ENCODE data around the gene LRRC49. TPM values are rescaled to one million over a fixed set of nuclear protein-coding genes. Genes with fewer than 3 reads are reported as not detected.
"Not testable (repeated sequence)": the region's sequence is repeated elsewhere in the genome, so short reads cannot be mapped to it uniquely, and the experiment has no call there.

The LRRC49 gene
- total RNA-seq, 1 donor from 2014 or later = 23.1 TPM

GRCh38 chr15:70976851-70977250 lies 84.2 kb downstream of the LRRC49 start:
- DNase-seq (ENCODE audit: low spot score in 2 of 2) = no peak
- no peak overlapping the region for H3K27ac ChIP-seq
- H3K4me3 ChIP-seq = no peak overlapping the region
- no peaks in the 10 kb centered on the region for H3K9me3 ChIP-seq
- H3K27me3 ChIP-seq = no peaks in the 10 kb centered on the region
- no peak for TF ChIP-seq CTCF (IDR thresholded peaks at IDR 0.05)
- peaks cover 0 to 2% of the 10 kb centered on the region in 2 donors for H3K4me1 ChIP-seq
- intact Hi-C loops (cut with DNase I) = loop anchor here (10.0 kb wide), 2 partner anchors 468 to 828 kb away; no protein-coding TSS in a partner anchor
- H3K36me3 ChIP-seq = peaks cover 0 to 2% of the 10 kb centered on the region in 2 donors

DNA sequence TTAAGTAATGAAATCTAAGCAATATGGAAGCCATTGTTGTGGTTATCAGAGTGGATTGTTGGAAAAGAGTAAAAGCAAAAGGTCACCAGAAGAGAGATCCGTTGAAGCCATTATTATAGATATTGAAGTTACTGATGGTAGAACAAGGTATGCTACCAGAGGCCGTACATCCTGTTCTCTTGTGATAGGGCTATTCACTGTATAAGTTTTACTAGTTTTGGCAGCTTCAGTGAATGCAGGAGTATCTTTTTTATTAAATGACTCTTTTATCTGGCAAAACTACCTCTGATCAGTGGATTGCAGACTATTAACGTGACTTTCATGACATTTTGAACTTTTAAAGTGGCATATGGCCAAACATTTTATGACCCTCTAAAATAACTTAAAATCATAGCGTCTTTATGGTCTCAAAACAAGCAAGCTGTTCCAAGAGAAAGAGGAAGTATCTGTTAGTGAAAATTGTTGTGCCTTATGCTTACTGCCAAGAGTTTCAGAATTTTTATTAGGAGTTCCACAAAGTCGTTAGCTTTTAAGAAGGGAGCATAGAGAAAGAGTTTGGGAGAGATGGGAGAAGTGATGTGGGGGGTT lies 102.9 kb downstream of the LRRC49 start:
- H3K27ac ChIP-seq = no peak overlapping the region
- peaks cover 0 to 20% of the 10 kb centered on the region in 2 donors for H3K36me3 ChIP-seq
- TF ChIP-seq CTCF (IDR thresholded peaks at IDR 0.05) = no peak
- no peaks in the 10 kb centered on the region for H3K4me1 ChIP-seq
- intact Hi-C loops (cut with DNase I) = no loop called here
- no peaks in the 10 kb centered on the region for H3K27me3 ChIP-seq
- DNase-seq (ENCODE audit: low spot score in 2 of 2) = no peak
- H3K9me3 ChIP-seq = no peaks in the 10 kb centered on the region
- no peak overlapping the region for H3K4me3 ChIP-seq

DNA sequence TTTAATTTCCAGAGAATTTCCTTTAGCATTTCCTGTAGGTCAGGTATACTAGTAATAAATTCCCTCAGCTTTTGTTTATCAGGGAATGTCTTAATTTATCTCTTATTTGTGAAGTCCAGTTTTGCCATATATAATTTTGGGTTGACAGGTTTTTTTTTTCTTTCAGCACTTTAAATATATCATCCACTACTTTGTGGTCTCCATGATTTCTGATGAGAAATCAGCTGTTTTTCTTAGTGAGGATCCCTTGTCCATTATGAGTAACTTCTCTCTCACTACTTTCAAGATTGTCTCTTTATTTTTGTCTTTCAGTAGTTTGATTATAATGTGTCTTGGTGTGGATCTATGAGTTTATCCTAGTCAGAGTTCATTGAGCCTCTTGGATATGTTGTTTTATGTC lies 105.7 kb downstream of the LRRC49 start:
- intact Hi-C loops (cut with DNase I) = no loop called here
- DNase-seq (ENCODE audit: low spot score in 2 of 2) = no peak

DNA sequence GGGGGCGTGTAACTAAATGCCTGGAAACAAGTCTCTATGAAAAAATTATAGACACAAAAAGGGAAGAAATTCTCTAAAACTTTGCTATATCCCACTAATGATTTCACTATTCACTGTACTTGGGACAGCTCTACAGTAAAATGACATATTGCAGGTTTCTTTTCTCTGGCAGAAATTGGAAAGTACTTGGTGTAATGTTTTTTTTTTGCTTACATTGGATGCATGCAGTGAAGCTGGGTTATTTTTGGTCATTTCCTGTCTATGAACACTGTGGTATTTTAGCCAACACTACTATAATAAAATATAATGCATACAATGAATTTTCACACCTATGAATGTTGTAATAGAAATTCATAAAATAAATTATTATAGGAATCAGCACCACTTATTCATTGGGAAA lies 109.7 kb downstream of the LRRC49 start:
- no peak for DNase-seq (ENCODE audit: low spot score in 2 of 2)
- no peak for TF ChIP-seq CTCF (IDR thresholded peaks at IDR 0.05)
- no peaks in the 10 kb centered on the region for H3K36me3 ChIP-seq
- no peak overlapping the region for H3K4me3 ChIP-seq
- intact Hi-C loops (cut with DNase I) = no loop called here
- H3K4me1 ChIP-seq = peaks cover 3 to 6% of the 10 kb centered on the region in 2 donors
- H3K27ac ChIP-seq = peak overlapping the region in 1 of 2 donors; percentile 5
- no peaks in the 10 kb centered on the region for H3K9me3 ChIP-seq
- no peaks in the 10 kb centered on the region for H3K27me3 ChIP-seq

More for the DNA sequence above, 105.7 kb downstream of the LRRC49 start:
- Histone ChIP-seq H3K27ac (no peak overlapping the region), H3K27me3 (no peaks in the 10 kb centered on the region), H3K9me3 (no peaks in the 10 kb centered on the region), H3K4me1 (peaks cover 3 to 6% of the 10 kb centered on the region in 2 donors), H3K4me3 (no peak overlapping the region), H3K36me3 (no peaks in the 10 kb centered on the region)
- TF ChIP-seq CTCF (IDR thresholded peaks at IDR 0.05) = no peak

DNA sequence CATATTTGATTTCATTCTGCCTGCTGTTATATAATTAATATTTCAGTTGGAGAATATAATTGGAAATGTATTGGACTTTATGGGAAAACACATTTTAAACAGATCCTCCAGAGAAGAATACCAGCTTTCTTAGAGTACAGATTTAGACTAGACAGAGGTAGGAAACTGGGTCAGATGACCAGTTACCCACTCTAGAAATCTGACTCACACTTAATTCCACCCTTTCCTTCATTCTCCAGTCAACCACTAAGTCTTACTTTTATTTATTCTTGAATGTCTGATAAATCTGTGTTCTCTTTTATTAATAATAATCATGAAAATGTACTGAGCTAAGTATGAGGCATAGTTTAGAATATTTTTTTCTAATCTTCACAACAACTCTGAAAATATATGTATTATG lies 110.7 kb downstream of the LRRC49 start:
- Histone ChIP-seq H3K27me3 (no peaks in the 10 kb centered on the region), H3K9me3 (no peaks in the 10 kb centered on the region)
- no peak for TF ChIP-seq CTCF (IDR thresholded peaks at IDR 0.05)

GRCh38 chr15:71004506-71004905 lies 111.9 kb downstream of the LRRC49 start:
- not testable (repeated sequence) for DNase-seq (ENCODE audit: low spot score in 2 of 2)

More for the DNA sequence above, 110.7 kb downstream of the LRRC49 start:
- H3K27ac ChIP-seq = peak overlapping the region; percentile 5 to 54
- intact Hi-C loops (cut with DNase I) = no loop called here
- H3K36me3 ChIP-seq = no peaks in the 10 kb centered on the region
- H3K4me1 ChIP-seq = peaks cover 3 to 6% of the 10 kb centered on the region in 2 donors
- no peak for DNase-seq (ENCODE audit: low spot score in 2 of 2)
- H3K4me3 ChIP-seq = no peak overlapping the region

More at GRCh38 chr15:71004506-71004905, 111.9 kb downstream of the LRRC49 start:
- H3K27me3 ChIP-seq; H3K4me3 ChIP-seq; H3K4me1 ChIP-seq; intact Hi-C loops (cut with DNase I); H3K27ac ChIP-seq; H3K36me3 ChIP-seq; H3K9me3 ChIP-seq: not testable (repeated sequence)

Measured in ascending aorta (tissue), 2 donors.